ENCODE data around the gene DNAH14. TPM values are rescaled to one million over a fixed set of nuclear protein-coding genes. Genes with fewer than 3 reads are reported as not detected.

DNAH14 gene
- total and polyA plus RNA-seq, 2 of the 13 experiments (the other 11 are each of a cell fraction or from before 2014, with no cell fraction given): 4.5 to 27.5 TPM

- TF ChIP-seq, protein P1, sequence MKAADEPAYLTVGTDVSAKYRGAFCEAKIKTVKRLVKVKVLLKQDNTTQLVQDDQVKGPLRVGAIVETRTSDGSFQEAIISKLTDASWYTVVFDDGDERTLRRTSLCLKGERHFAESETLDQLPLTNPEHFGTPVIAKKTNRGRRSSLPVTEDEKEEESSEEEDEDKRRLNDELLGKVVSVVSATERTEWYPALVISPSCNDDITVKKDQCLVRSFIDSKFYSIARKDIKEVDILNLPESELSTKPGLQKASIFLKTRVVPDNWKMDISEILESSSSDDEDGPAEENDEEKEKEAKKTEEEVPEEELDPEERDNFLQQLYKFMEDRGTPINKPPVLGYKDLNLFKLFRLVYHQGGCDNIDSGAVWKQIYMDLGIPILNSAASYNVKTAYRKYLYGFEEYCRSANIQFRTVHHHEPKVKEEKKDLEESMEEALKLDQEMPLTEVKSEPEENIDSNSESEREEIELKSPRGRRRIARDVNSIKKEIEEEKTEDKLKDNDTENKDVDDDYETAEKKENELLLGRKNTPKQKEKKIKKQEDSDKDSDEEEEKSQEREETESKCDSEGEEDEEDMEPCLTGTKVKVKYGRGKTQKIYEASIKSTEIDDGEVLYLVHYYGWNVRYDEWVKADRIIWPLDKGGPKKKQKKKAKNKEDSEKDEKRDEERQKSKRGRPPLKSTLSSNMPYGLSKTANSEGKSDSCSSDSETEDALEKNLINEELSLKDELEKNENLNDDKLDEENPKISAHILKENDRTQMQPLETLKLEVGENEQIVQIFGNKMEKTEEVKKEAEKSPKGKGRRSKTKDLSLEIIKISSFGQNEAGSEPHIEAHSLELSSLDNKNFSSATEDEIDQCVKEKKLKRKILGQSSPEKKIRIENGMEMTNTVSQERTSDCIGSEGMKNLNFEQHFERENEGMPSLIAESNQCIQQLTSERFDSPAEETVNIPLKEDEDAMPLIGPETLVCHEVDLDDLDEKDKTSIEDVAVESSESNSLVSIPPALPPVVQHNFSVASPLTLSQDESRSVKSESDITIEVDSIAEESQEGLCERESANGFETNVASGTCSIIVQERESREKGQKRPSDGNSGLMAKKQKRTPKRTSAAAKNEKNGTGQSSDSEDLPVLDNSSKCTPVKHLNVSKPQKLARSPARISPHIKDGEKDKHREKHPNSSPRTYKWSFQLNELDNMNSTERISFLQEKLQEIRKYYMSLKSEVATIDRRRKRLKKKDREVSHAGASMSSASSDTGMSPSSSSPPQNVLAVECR (CRISPR knock-in tag; IDR thresholded peaks at IDR 0.05; ENCODE audit: borderline replicate concordance): peak; percentile 28
- TF ChIP-seq, protein P2, sequence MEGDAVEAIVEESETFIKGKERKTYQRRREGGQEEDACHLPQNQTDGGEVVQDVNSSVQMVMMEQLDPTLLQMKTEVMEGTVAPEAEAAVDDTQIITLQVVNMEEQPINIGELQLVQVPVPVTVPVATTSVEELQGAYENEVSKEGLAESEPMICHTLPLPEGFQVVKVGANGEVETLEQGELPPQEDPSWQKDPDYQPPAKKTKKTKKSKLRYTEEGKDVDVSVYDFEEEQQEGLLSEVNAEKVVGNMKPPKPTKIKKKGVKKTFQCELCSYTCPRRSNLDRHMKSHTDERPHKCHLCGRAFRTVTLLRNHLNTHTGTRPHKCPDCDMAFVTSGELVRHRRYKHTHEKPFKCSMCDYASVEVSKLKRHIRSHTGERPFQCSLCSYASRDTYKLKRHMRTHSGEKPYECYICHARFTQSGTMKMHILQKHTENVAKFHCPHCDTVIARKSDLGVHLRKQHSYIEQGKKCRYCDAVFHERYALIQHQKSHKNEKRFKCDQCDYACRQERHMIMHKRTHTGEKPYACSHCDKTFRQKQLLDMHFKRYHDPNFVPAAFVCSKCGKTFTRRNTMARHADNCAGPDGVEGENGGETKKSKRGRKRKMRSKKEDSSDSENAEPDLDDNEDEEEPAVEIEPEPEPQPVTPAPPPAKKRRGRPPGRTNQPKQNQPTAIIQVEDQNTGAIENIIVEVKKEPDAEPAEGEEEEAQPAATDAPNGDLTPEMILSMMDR (CRISPR knock-in tag; IDR thresholded peaks at IDR 0.05): 0 out of 2 replicates have a peak, but pooled peaks have one; percentile 4
- TF ChIP-seq, protein P3, sequence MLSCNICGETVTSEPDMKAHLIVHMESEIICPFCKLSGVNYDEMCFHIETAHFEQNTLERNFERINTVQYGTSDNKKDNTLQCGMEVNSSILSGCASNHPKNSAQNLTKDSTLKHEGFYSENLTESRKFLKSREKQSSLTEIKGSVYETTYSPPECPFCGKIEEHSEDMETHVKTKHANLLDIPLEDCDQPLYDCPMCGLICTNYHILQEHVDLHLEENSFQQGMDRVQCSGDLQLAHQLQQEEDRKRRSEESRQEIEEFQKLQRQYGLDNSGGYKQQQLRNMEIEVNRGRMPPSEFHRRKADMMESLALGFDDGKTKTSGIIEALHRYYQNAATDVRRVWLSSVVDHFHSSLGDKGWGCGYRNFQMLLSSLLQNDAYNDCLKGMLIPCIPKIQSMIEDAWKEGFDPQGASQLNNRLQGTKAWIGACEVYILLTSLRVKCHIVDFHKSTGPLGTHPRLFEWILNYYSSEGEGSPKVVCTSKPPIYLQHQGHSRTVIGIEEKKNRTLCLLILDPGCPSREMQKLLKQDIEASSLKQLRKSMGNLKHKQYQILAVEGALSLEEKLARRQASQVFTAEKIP (CRISPR knock-in tag; IDR thresholded peaks at IDR 0.05; ENCODE audit: borderline replicate concordance): no peak
- TF ChIP-seq ZNF558 (CRISPR knock-in tag; IDR thresholded peaks at IDR 0.05; ENCODE audit: borderline replicate concordance) (0 out of 2 replicates have a peak, but pooled peaks have one; percentile 29), ZC3H13 (CRISPR knock-in tag; IDR thresholded peaks at IDR 0.05) (peak; percentile 53; the same call in 1 of the 2 replicates), RAD51 (IDR thresholded peaks at IDR 0.05; ENCODE audit: borderline replicate concordance) (no peak), ZBTB7A (CRISPR knock-in tag; IDR thresholded peaks at IDR 0.05) (0 out of 2 replicates have a peak, but pooled peaks have one; percentile 52), SRF (IDR thresholded peaks at IDR 0.05; ENCODE audit: low read depth, low read length) (no peak), ZNF574 (CRISPR knock-in tag; IDR thresholded peaks at IDR 0.05) (no peak)
- TF ChIP-seq, protein P4, sequence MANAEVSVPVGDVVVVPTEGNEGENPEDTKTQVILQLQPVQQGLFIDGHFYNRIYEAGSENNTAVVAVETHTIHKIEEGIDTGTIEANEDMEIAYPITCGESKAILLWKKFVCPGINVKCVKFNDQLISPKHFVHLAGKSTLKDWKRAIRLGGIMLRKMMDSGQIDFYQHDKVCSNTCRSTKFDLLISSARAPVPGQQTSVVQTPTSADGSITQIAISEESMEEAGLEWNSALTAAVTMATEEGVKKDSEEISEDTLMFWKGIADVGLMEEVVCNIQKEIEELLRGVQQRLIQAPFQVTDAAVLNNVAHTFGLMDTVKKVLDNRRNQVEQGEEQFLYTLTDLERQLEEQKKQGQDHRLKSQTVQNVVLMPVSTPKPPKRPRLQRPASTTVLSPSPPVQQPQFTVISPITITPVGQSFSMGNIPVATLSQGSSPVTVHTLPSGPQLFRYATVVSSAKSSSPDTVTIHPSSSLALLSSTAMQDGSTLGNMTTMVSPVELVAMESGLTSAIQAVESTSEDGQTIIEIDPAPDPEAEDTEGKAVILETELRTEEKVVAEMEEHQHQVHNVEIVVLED (CRISPR knock-in tag; IDR thresholded peaks at IDR 0.05; ENCODE audit: borderline replicate concordance): peak; percentile 46; the same call in 1 of the 2 replicates
Measured at GRCh38 chr1:225426395-225427234, 497.1 kb downstream of the DNAH14 start (continued).
